Astrocyte (in vitro differentiated cells and primary cell): ENCODE results near the gene RB1. TPM values are rescaled to one million over a fixed set of nuclear protein-coding genes. Genes with fewer than 3 reads are reported as not detected.

Source experiments
- DNase-seq: peaks from one replicate; pipeline ENCODE4 v3.0.0-alpha.2; 2010; ENCODE audit warnings: low read depth
- FAIRE-seq: peaks from 2 replicates; lab custom pipeline; 2011; peaks lifted over from hg19 to GRCh38; lab: Jason Lieb, UNC
- H2AFZ ChIP-seq: 2 replicates; pipeline ENCODE4 v1.6.0; 2012; ENCODE audit warnings: low read depth, low read length, inconsistent platforms
- H3K27ac ChIP-seq: 2 replicates; pipeline ENCODE4 v1.5.1; 2011; ENCODE audit warnings: low read depth, low read length, inconsistent platforms
- H3K27me3 ChIP-seq: 2 replicates; pipeline ENCODE4 v1.6.0; 2011; ENCODE audit warnings: low read length, inconsistent platforms; ENCODE audit not compliant: insufficient read depth
- H3K36me3 ChIP-seq: 2 replicates; pipeline ENCODE4 v1.5.1; 2011; ENCODE audit warnings: low read length, inconsistent platforms; ENCODE audit not compliant: insufficient read depth
- H3K4me1 ChIP-seq: 2 replicates; pipeline ENCODE4 v1.5.1; 2011; ENCODE audit warnings: low read length, inconsistent platforms; ENCODE audit not compliant: insufficient read depth
- H3K4me2 ChIP-seq: 2 replicates; pipeline ENCODE4 v1.6.0; 2012; ENCODE audit warnings: low read length, inconsistent platforms
- H3K4me3 ChIP-seq: 2 replicates; pipeline ENCODE4 v1.5.1; 2011; ENCODE audit warnings: low read depth, mild to moderate bottlenecking, low read length, inconsistent platforms; ENCODE audit not compliant: insufficient read depth
- H3K79me2 ChIP-seq: 2 replicates; pipeline ENCODE4 v1.6.0; 2012; ENCODE audit warnings: mild to moderate bottlenecking, low read length, inconsistent platforms; ENCODE audit not compliant: insufficient read depth
- H3K9ac ChIP-seq: 2 replicates; pipeline ENCODE4 v1.6.0; 2012; ENCODE audit warnings: mild to moderate bottlenecking, low read length, inconsistent platforms
- H3K9me3 ChIP-seq: 2 replicates; pipeline ENCODE4 v1.5.1; 2012; ENCODE audit warnings: low read depth, mild to moderate bottlenecking, low read length, inconsistent platforms; ENCODE audit not compliant: insufficient read depth
- H4K20me1 ChIP-seq: 2 replicates; pipeline ENCODE4 v1.6.0; 2012; ENCODE audit warnings: low read length, inconsistent platforms; ENCODE audit not compliant: insufficient read depth
- H3K27ac Mint-ChIP-seq: one replicate; pipeline ENCODE4 v1.8.0; 2021; ENCODE audit warnings: mild to moderate bottlenecking, mixed read lengths; ENCODE audit not compliant: unreplicated experiment
- H3K27me3 Mint-ChIP-seq: one replicate; pipeline ENCODE4 v1.8.0; 2021; ENCODE audit warnings: low read depth, mixed read lengths; ENCODE audit not compliant: unreplicated experiment
- H3K36me3 Mint-ChIP-seq: one replicate; pipeline ENCODE4 v1.8.0; 2021; ENCODE audit warnings: low read depth, mixed read lengths; ENCODE audit not compliant: unreplicated experiment
- H3K4me1 Mint-ChIP-seq: one replicate; pipeline ENCODE4 v1.8.0; 2021; ENCODE audit warnings: low read depth, mixed read lengths; ENCODE audit not compliant: unreplicated experiment
- H3K4me3 Mint-ChIP-seq: one replicate; pipeline ENCODE4 v1.8.0; 2021; ENCODE audit warnings: mild to moderate bottlenecking, moderate library complexity, mixed read lengths; ENCODE audit not compliant: unreplicated experiment
- H3K9me3 Mint-ChIP-seq: one replicate; pipeline ENCODE4 v1.8.0; 2021; ENCODE audit warnings: mild to moderate bottlenecking, mixed read lengths; ENCODE audit not compliant: unreplicated experiment
- CTCF ChIP-seq: IDR thresholded peaks from 2 replicates; pipeline ENCODE4 v1.5.1; 2011; ENCODE audit warnings: low read depth, mild to moderate bottlenecking, inconsistent platforms, low read length, moderate library complexity; ENCODE audit not compliant: insufficient read depth
- EZH2 ChIP-seq: IDR thresholded peaks from 2 replicates; pipeline ENCODE4 v1.6.1; 2012; ENCODE audit warnings: mild to moderate bottlenecking, low read length, inconsistent platforms; ENCODE audit not compliant: insufficient read depth
- total RNA-seq: library from RNA; stranded (reverse); gene quantifications from 2 replicates; pipeline ENCODE4 v1.2.1, GENCODE V29; 2021

RB1 gene
- total RNA-seq, 1 donor from 2014 or later: 32.7 TPM

DNA sequence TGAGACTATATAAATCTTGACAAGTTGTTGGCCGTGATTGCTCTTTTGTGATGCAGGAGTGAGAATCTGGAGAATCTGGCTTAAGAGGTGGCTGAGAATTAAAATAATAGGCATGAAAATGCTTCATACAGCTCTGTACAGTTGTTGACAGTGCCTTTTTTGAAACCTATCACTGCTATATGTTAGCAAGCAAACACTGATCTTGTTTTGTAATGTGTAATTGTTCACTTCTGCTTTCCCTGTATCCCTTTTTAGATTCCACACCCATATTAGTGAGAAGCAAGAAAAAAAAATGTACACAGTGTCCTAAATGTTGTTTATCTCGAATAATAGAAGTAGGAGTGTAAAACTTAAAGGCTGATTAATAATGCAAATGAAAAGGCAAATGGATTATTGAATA lies 39.5 kb upstream of the RB1 start:
- H3K4me2 ChIP-seq: no peak overlapping the region
- no peak overlapping the region for H3K9ac ChIP-seq
- peaks cover 16% of the 10 kb centered on the region for H3K36me3 ChIP-seq
- TF ChIP-seq CTCF: no peak
- no peak for TF ChIP-seq EZH2
- Mint-ChIP-seq H3K4me3 (no peak overlapping the region), H3K9me3 (no peaks in the 10 kb centered on the region), H3K27ac (no peak overlapping the region), H3K27me3 (no peaks in the 10 kb centered on the region), H3K4me1 (peaks cover 10% of the 10 kb centered on the region), H3K36me3 (peaks cover 15% of the 10 kb centered on the region)
- no peaks in the 10 kb centered on the region for H3K79me2 ChIP-seq
- H3K27me3 ChIP-seq: no peaks in the 10 kb centered on the region
- no peak for DNase-seq
- no peak overlapping the region for H2AFZ ChIP-seq
- peaks cover 5% of the 10 kb centered on the region for H4K20me1 ChIP-seq
- peak; percentile 66 for FAIRE-seq
- no peak overlapping the region for H3K27ac ChIP-seq
- peaks cover 3% of the 10 kb centered on the region for H3K4me1 ChIP-seq
- no peaks in the 10 kb centered on the region for H3K9me3 ChIP-seq
- H3K4me3 ChIP-seq: no peak overlapping the region

DNA sequence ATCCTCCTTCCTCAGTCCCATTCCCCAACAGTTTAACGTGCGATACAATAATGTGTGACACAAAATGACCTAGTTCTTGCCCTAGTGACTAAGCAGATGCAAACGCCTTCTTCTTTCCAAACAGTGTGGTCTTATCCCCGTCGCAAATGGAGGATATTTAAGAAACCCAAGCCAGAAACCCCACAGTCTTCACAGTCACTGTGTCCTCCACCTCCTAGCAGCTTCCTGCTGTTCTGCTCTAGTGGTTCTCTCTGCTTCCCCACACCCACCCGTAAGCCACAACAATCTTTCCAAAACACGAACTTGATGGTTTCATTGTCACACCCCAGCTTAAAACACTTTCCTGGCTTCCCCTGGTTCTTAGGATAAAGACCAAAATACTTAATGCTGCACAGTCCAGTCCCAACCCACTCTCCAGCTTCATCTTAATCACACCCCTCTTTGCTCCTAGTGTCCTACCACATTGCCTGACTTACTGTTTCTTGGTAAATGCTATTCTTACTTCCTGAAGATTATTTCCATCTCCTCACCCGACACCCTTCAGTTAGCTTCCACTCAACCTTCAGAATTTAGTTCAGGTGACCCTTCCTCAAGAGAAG lies 38.2 kb upstream of the RB1 start:
- H3K27me3 Mint-ChIP-seq: no peaks in the 10 kb centered on the region
- peaks cover 13% of the 10 kb centered on the region for H3K36me3 ChIP-seq
- H4K20me1 ChIP-seq: no peaks in the 10 kb centered on the region
- DNase-seq (no peak), FAIRE-seq (no peak)
- no peak overlapping the region for H2AFZ ChIP-seq
- TF ChIP-seq CTCF (no peak), EZH2 (no peak)
- no peak overlapping the region for H3K4me2 ChIP-seq
- no peak overlapping the region for H3K27ac ChIP-seq
- no peak overlapping the region for H3K4me3 ChIP-seq
- H3K4me1 Mint-ChIP-seq: peaks cover 6% of the 10 kb centered on the region
- H3K9me3 Mint-ChIP-seq: no peaks in the 10 kb centered on the region
- peaks cover 3% of the 10 kb centered on the region for H3K4me1 ChIP-seq
- H3K9ac ChIP-seq: no peak overlapping the region
- no peaks in the 10 kb centered on the region for H3K27me3 ChIP-seq
- no peak overlapping the region for H3K4me3 Mint-ChIP-seq
- H3K36me3 Mint-ChIP-seq: peaks cover 9% of the 10 kb centered on the region
- no peaks in the 10 kb centered on the region for H3K9me3 ChIP-seq
- no peaks in the 10 kb centered on the region for H3K79me2 ChIP-seq
- H3K27ac Mint-ChIP-seq: no peak overlapping the region

- H3K27ac Mint-ChIP-seq: no peak overlapping the region
- H4K20me1 ChIP-seq: no peaks in the 10 kb centered on the region
- no peak for DNase-seq
- H3K36me3 Mint-ChIP-seq: peaks cover 6% of the 10 kb centered on the region
- H3K4me3 ChIP-seq: no peak overlapping the region
- no peaks in the 10 kb centered on the region for H3K27me3 Mint-ChIP-seq
- TF ChIP-seq CTCF (no peak), EZH2 (no peak)
- H3K9ac ChIP-seq: no peak overlapping the region
- no peaks in the 10 kb centered on the region for H3K27me3 ChIP-seq
- no peak overlapping the region for H3K27ac ChIP-seq
- no peak overlapping the region for H3K4me3 Mint-ChIP-seq
- H3K79me2 ChIP-seq: no peaks in the 10 kb centered on the region
- no peak for FAIRE-seq
- H3K9me3 Mint-ChIP-seq: no peaks in the 10 kb centered on the region
- peaks cover 9% of the 10 kb centered on the region for H3K36me3 ChIP-seq
- peaks cover 3% of the 10 kb centered on the region for H3K4me1 ChIP-seq
- H2AFZ ChIP-seq: no peak overlapping the region
- H3K4me2 ChIP-seq: no peak overlapping the region
- H3K9me3 ChIP-seq: no peaks in the 10 kb centered on the region
- peaks cover 6% of the 10 kb centered on the region for H3K4me1 Mint-ChIP-seq
Observed at GRCh38 chr13:48266150-48266549, 37.4 kb upstream of the RB1 start.
